Effector CD4-positive, alpha-beta T cell (primary cell): ENCODE measurements around the gene ASH1L.
"Not testable (repeated sequence)": the region's sequence is repeated elsewhere in the genome, so short reads cannot be mapped to it uniquely, and the experiment has no call there.

Experiments used
- DNase-seq: peaks from one replicate; pipeline ENCODE4 v3.0.0-alpha.2; 2020

ASH1L gene

DNA sequence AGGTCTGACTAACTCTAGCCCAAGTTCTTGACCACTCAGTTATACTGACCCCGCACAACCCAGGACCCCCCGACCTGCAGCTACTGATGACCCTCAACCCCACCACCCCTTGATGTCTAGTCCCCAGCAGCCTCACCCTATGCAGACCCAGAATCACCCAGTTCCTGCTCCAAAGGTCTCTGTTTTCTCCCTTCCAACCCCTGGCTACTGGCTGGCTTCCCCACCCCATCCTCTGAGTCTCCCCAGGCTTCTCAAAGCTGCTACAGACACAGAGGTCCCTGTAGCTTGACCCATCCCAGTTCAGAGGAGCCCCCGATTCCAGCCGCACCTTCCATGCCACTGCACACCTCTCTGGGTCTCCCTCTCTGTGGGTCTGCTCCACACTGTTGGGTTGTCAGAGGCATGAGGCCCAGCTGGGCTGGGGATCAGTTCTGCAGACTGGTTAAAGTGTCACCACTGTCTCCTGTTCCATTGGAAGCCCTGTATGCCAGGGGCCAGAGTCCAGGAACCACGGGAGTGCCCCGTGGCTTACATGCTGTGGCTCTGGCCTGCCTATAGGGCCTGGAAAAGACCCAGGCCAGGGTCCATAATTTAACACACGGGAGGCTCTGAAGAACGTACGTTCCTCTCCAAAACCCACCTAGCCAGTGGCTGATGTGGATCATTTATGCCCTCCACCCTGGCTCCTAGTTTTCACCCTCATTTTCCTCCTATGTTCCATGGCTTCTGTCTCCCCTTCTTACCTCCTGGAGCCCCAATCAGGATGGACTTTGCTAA, 261.9 kb downstream of the ASH1L start:
- DNase-seq, result no peak

DNA sequence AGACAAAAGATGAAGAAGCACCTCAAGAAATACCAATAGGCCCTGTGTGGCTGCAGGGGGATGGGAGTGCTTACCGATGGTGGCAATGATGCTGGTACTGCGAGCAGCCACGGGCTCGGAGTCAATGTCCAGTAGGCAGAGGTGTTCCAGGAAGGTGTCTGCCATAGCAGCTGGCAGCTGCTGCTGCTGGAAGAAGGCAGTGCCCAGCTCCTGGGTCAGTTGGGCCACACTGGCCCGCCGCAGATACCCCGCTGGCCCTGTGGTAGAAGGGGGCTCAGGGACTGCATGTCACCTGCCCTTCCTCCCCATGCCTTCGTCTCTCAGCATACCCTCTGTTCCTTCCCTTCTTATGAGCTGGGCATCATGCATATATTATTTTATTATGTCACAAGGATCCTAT, 262.6 kb downstream of the ASH1L start:
- no peak for DNase-seq

- no peak for DNase-seq
Observed at GRCh38 chr1:155297384-155297783, 265.2 kb downstream of the ASH1L start.

DNA sequence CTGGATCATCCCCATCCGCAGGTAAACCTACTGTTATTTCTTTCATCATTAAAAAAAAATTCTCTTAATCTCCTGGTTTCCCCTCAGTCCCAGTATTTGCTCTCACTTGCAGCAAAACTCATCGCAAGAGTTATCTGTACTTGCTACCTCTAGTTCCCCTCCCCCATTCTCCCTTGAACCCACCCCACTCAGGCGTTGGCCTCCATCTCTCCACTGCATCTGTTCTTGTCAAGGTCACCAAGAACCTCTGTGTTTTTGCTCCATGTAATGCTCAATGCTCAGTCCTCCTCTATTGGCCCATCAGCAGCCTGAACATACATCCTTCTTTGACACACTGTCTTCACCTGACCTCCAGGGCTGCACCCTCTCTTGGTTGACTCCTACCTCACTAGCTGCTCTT, 265.9 kb downstream of the ASH1L start:
- no peak for DNase-seq

- no peak for DNase-seq
Observed at GRCh38 chr1:155295942-155296267, 266.7 kb downstream of the ASH1L start.

- no peak for DNase-seq
Observed at GRCh38 chr1:155295183-155295941, 267.2 kb downstream of the ASH1L start.

- DNase-seq, result no peak
Observed at GRCh38 chr1:155294520-155295182, 268.0 kb downstream of the ASH1L start.

- no peak for DNase-seq
Observed at GRCh38 chr1:155293086-155293749, 269.4 kb downstream of the ASH1L start.

DNA sequence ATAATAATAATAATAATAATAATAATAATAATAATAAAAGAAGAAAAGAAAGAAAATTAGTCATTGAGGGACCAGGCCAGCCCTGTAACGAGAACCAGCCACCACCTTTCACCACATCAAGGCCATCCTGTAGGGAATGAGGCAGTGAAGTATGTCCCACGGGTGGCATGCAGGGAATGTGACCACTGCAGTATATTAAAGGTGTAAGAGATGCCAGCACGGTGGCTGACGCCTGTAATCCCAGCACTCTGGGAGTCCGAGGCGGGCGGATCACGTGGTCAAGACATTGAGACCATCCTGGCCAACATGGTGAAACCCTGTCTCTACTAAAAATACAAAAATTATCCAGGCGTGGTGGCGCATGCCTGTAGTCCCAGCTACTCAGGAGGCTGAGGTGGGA, 271.6 kb downstream of the ASH1L start:
- not testable (repeated sequence) for DNase-seq

GRCh38 chr1:155287987-155288543, 274.5 kb downstream of the ASH1L start:
- DNase-seq, result no peak

- no peak for DNase-seq
Observed at GRCh38 chr1:155286544-155286943, 276.1 kb downstream of the ASH1L start.

GRCh38 chr1:155285631-155286044, 277.0 kb downstream of the ASH1L start:
- no peak for DNase-seq
